ENCODE measurements around the gene TBX3. TPM values are rescaled to one million over a fixed set of nuclear protein-coding genes. Genes with fewer than 3 reads are reported as not detected.

Gene TBX3
- polyA plus RNA-seq, 1 experiment, result 66.4 TPM

DNA sequence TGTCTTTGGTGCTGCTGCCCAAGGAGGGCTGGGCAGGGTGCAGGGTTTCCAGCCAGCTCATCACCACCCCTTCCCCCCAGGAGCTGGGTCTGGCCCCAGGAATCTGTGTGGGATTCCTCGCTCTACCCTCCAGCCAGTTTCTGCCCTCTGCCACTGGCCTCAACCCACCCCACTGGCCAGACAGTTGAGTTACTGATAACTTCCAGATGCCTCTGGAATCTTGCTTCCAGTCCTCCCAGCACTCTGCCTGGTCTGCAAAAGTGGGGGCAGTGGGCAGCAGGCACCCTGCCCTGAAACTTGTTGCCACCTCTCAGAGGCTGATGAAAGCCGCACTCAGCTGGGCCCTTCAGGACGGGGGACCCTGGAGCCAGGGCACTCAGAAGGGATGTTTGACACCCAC is 20.1 kb upstream of the TBX3 start:
- Histone ChIP-seq H3K27me3 (ENCODE audit: control insufficient read depth, insufficient read depth, low read length) (no peaks in the 10 kb centered on the region), H3K36me3 (ENCODE audit: control insufficient read depth, insufficient read depth, low read length) (no peaks in the 10 kb centered on the region), H3K4me3 (ENCODE audit: low read depth, low read length) (no peak overlapping the region)
- no peak for DNase-seq (ENCODE audit: low read depth)
- ChIA-PET POLR2A (no interaction called here), CTCF (interaction anchor here (0.5 kb wide), 1 partner anchor 1777 kb away, joined by 3 read pairs; no protein-coding TSS in a partner anchor)
- TF ChIP-seq, protein P1, sequence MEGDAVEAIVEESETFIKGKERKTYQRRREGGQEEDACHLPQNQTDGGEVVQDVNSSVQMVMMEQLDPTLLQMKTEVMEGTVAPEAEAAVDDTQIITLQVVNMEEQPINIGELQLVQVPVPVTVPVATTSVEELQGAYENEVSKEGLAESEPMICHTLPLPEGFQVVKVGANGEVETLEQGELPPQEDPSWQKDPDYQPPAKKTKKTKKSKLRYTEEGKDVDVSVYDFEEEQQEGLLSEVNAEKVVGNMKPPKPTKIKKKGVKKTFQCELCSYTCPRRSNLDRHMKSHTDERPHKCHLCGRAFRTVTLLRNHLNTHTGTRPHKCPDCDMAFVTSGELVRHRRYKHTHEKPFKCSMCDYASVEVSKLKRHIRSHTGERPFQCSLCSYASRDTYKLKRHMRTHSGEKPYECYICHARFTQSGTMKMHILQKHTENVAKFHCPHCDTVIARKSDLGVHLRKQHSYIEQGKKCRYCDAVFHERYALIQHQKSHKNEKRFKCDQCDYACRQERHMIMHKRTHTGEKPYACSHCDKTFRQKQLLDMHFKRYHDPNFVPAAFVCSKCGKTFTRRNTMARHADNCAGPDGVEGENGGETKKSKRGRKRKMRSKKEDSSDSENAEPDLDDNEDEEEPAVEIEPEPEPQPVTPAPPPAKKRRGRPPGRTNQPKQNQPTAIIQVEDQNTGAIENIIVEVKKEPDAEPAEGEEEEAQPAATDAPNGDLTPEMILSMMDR (IDR thresholded peaks at IDR 0.05; ENCODE audit: insufficient read depth, low read depth, low read length), result no peak

DNA sequence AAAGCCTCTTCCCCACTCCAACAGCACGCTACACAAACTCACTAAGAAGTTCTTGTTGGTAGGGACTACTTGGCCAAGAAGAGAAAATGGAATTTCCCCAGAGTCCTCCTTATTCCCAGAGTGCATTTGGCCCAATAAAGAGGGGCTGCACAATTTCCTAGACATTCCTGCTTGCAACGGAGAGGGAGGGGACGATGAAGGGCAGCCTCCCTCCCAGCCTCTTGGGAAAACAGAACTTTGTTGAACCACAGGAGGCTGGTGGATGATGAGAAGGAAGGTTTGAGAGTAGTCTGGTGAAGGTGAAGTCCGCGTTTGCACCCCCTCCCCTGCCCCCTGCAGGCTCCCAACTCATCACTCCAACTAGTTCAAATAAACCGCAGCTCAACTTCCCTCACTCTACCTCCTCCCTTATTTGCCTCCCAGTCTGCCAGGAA is 19.1 kb upstream of the TBX3 start:
- Histone ChIP-seq H3K27me3 (ENCODE audit: control insufficient read depth, insufficient read depth, low read length) (no peaks in the 10 kb centered on the region), H3K36me3 (ENCODE audit: control insufficient read depth, insufficient read depth, low read length) (no peaks in the 10 kb centered on the region), H3K4me3 (ENCODE audit: low read depth, low read length) (no peak overlapping the region)
- TF ChIP-seq, protein P1 (IDR thresholded peaks at IDR 0.05; ENCODE audit: insufficient read depth, low read depth, low read length), result no peak
- no peak for DNase-seq (ENCODE audit: low read depth)
- ChIA-PET CTCF (no interaction called here), POLR2A (interaction anchor here (0.7 kb wide), 2 partner anchors 28 to 120 kb away, joined by 4 to 18 read pairs; no protein-coding TSS in a partner anchor)

DNA sequence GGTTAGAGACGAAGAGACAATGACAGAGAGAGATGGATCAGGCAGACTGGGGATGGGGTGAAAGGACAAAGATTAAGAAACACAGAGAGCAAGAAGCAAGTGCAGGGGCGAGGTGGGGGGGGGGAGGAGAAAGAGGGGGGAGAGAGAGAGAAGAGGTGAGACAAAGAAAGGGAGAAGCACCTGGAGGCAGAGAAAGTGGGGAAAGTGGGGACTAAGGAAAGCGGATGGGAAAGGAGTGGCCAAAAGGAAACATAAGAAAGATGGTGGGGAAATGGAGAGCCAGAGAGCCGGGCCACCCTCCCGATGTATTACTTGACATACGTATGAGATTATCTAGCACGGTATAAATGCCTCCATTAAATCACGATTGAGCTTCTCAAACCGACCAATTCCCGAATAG is 18.5 kb upstream of the TBX3 start:
- TF ChIP-seq, protein P1 (IDR thresholded peaks at IDR 0.05; ENCODE audit: insufficient read depth, low read depth, low read length), result no peak
- no peaks in the 10 kb centered on the region for H3K36me3 ChIP-seq (ENCODE audit: control insufficient read depth, insufficient read depth, low read length)
- no peak overlapping the region for H3K4me3 ChIP-seq (ENCODE audit: low read depth, low read length)
- no peak for DNase-seq (ENCODE audit: low read depth)
- ChIA-PET POLR2A (no interaction called here), CTCF (no interaction called here)
- H3K27me3 ChIP-seq (ENCODE audit: control insufficient read depth, insufficient read depth, low read length), result no peaks in the 10 kb centered on the region

DNA sequence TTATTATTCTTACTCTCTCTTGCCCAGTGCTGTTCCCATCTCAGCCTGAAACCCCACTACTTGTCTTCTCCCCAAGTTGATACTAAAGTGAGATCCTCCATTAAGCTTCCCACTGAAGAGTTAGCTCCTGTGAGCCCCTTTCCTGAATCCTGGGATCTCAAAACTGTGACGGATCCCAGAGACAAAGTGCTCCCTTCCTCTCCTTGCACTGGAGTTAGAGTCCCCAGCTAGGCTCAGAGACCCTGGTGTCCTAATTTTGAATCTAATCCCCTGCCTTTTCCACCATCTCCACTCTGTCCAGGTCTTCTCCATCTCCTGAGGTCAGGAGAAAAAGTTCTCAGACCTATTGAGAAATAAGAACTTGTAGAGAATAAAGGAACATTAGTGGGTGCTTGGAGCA is 17.6 kb upstream of the TBX3 start:
- Histone ChIP-seq H3K4me3 (ENCODE audit: low read depth, low read length) (no peak overlapping the region), H3K27me3 (ENCODE audit: control insufficient read depth, insufficient read depth, low read length) (no peaks in the 10 kb centered on the region), H3K36me3 (ENCODE audit: control insufficient read depth, insufficient read depth, low read length) (no peaks in the 10 kb centered on the region)
- no peak for DNase-seq (ENCODE audit: low read depth)
- TF ChIP-seq, protein P1 (IDR thresholded peaks at IDR 0.05; ENCODE audit: insufficient read depth, low read depth, low read length), result no peak
- ChIA-PET POLR2A (no interaction called here), CTCF (interaction anchor here (1.9 kb wide), 1 partner anchor 17 kb away, joined by 5 read pairs; the partner anchor contains the start of gene TBX3)

DNA sequence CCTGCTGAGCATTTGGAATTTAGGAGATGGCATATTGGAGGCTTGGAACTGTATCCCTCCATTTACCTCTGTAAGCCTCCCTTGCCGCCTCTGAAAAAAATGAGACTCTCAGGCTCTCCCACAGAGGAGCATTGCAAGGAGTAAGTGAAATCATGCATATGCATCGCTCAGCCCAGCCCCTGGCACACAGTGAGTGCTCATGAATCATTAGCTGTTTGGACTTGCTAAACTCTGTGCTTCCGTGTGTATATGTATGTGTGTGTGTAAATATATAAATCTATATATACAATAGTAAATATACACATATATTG is 17.1 kb upstream of the TBX3 start:
- Histone ChIP-seq H3K36me3 (ENCODE audit: control insufficient read depth, insufficient read depth, low read length) (no peaks in the 10 kb centered on the region), H3K27me3 (ENCODE audit: control insufficient read depth, insufficient read depth, low read length) (no peaks in the 10 kb centered on the region), H3K4me3 (ENCODE audit: low read depth, low read length) (no peak overlapping the region)
- DNase-seq (ENCODE audit: low read depth), result no peak
- ChIA-PET POLR2A (no interaction called here), CTCF (interaction anchor here (0.7 to 1.9 kb wide), 2 partner anchors 11 to 17 kb away, joined by 3 to 5 read pairs; partner anchors contain the start of gene TBX3)
- TF ChIP-seq, protein P1 (IDR thresholded peaks at IDR 0.05; ENCODE audit: insufficient read depth, low read depth, low read length), result no peak

All from BJ (cell line).